CD14-positive monocyte (primary cell): ENCODE data around the gene ETFB. TPM values are rescaled to one million over a fixed set of nuclear protein-coding genes. Genes with fewer than 3 reads are reported as not detected.
A peak's percentile ranks its signal among the peaks of the same experiment; 100 is the strongest.

Experiments
- DNase-seq, 3 donors: peaks; one replicate each; pipeline ENCODE4 v3.0.0-alpha.2; 2011 to 2022
- H2AFZ ChIP-seq: 2 replicates; pipeline ENCODE4 v1.6.0; 2012; ENCODE audit warnings: mild to moderate bottlenecking, low read depth, low read length, inconsistent platforms; ENCODE audit not compliant: insufficient read depth, poor library complexity, severe bottlenecking
- H3K27ac ChIP-seq, 2 donors: 1 replicate in 1 of 2; 2 replicates in 1 of 2; pipeline ENCODE4 v1.5.1; 2012 to 2013; ENCODE audit warnings: low read length in 2 of 2, control low read depth in 1 of 2, inconsistent platforms in 1 of 2, low read depth in 1 of 2, mild to moderate bottlenecking in 1 of 2
- H3K27me3 ChIP-seq, 2 donors: one replicate each; pipeline versions ENCODE4 v1.6.0 to v1.6.1; 2011 to 2013; ENCODE audit warnings: low read length in 2 of 2; ENCODE audit not compliant: control insufficient read depth in 2 of 2, insufficient read depth in 2 of 2
- H3K36me3 ChIP-seq, 2 donors: replicated peaks in 1 of 2; 1 replicate in 1 of 2; 2 replicates in 1 of 2; pipeline versions ENCODE4 v1.5.1 to v1.6.1; 2012 to 2013; ENCODE audit warnings: low read length in 2 of 2, control low read depth in 1 of 2, inconsistent platforms in 1 of 2, mild to moderate bottlenecking in 1 of 2; ENCODE audit not compliant: insufficient read depth in 2 of 2, control insufficient read depth in 1 of 2
- H3K4me1 ChIP-seq, 2 donors: 1 replicate in 1 of 2; 2 replicates in 1 of 2; pipeline versions ENCODE4 v1.5.1 to v1.6.1; 2012 to 2013; ENCODE audit warnings: low read length in 2 of 2, control low read depth in 1 of 2, inconsistent platforms in 1 of 2, mild to moderate bottlenecking in 1 of 2, moderate library complexity in 1 of 2; ENCODE audit not compliant: insufficient read depth in 2 of 2, control insufficient read depth in 1 of 2
- H3K4me2 ChIP-seq: replicated peaks from 2 replicates; pipeline ENCODE3; 2012; ENCODE audit warnings: low read length, moderate library complexity, mild to moderate bottlenecking; ENCODE audit not compliant: poor library complexity, severe bottlenecking; ENCODE audit errors: extremely low read depth
- H3K4me3 ChIP-seq, 3 experiments: fragments of 200-600 bp in 1 of 3; sonication (generic) in 1 of 3; replicated peaks in 1 of 3; 1 replicate in 2 of 3; 2 replicates in 1 of 3; pipeline ENCODE4 v1.5.1; 2011 to 2013; ENCODE audit warnings: low read length in 3 of 3, mild to moderate bottlenecking in 3 of 3, control low read depth in 2 of 3, low read depth in 2 of 3, inconsistent platforms in 1 of 3, moderate library complexity in 1 of 3
- H3K79me2 ChIP-seq: 2 replicates; pipeline ENCODE4 v1.6.0; 2012; ENCODE audit warnings: mild to moderate bottlenecking, control low read depth, inconsistent platforms, low read length, moderate library complexity; ENCODE audit not compliant: insufficient read depth
- H3K9ac ChIP-seq: 2 replicates; pipeline ENCODE4 v1.6.0; 2017; ENCODE audit warnings: low read length, mild to moderate bottlenecking; ENCODE audit not compliant: insufficient read depth, poor library complexity, severe bottlenecking
- H3K9me3 ChIP-seq, 2 donors: replicated peaks in 1 of 2; 1 replicate in 1 of 2; 2 replicates in 1 of 2; pipeline versions ENCODE4 v1.5.1 to v1.6.1; 2012 to 2013; ENCODE audit warnings: low read length in 2 of 2, control low read depth in 1 of 2; ENCODE audit not compliant: control insufficient read depth in 1 of 2, insufficient read depth in 1 of 2
- H4K20me1 ChIP-seq: 2 replicates; pipeline ENCODE4 v1.6.0; 2012; ENCODE audit warnings: mild to moderate bottlenecking, low read length, control low read depth, moderate library complexity; ENCODE audit not compliant: insufficient read depth
- H3K27ac Mint-ChIP-seq, 7 donors: one replicate each; pipeline ENCODE4 v1.8.0; 2020; ENCODE audit warnings: mild to moderate bottlenecking in 7 of 7, mixed read lengths in 7 of 7, moderate library complexity in 6 of 7, inconsistent platforms in 2 of 7
- H3K27me3 Mint-ChIP-seq, 3 donors: one replicate each; pipeline ENCODE4 v1.8.0; 2021 to 2022; ENCODE audit warnings: low read depth in 3 of 3, mild to moderate bottlenecking in 3 of 3, mixed read lengths in 3 of 3, moderate library complexity in 3 of 3, inconsistent platforms in 1 of 3
- H3K36me3 Mint-ChIP-seq, 2 donors: one replicate each; pipeline ENCODE4 v1.8.0; 2020; ENCODE audit warnings: mixed read lengths in 2 of 2, inconsistent platforms in 1 of 2, mild to moderate bottlenecking in 1 of 2
- H3K4me1 Mint-ChIP-seq: one replicate; pipeline ENCODE4 v1.8.0; 2020; ENCODE audit warnings: mild to moderate bottlenecking, mixed read lengths
- H3K4me3 Mint-ChIP-seq, 2 donors: one replicate each; pipeline ENCODE4 v1.8.0; 2020; ENCODE audit warnings: mild to moderate bottlenecking in 2 of 2, mixed read lengths in 2 of 2, moderate library complexity in 1 of 2
- H3K9me3 Mint-ChIP-seq, 7 donors: one replicate each; pipeline ENCODE4 v1.8.0; 2020 to 2022; ENCODE audit warnings: mixed read lengths in 7 of 7, mild to moderate bottlenecking in 6 of 7, moderate library complexity in 6 of 7, inconsistent platforms in 2 of 7
- WGBS: methylation state at CpG from one replicate; pipeline ENCODE4 v1.1.5; 2013; ENCODE audit warnings: missing lambda C conversion rate; ENCODE audit not compliant: insufficient coverage; 5-methylcytosine and 5-hydroxymethylcytosine counted together
- intact Hi-C, 2 donors: fragments of 100-400 bp; cut with micrococcal nuclease; formaldehyde crosslinking; loops; one replicate each; pipeline versions ENCODE4 v1.15.0 to v1.15.1; 2023
- polyA plus RNA-seq, 3 donors: library from polyadenylated mRNA; depleted of rRNA in 1 of 3; unstranded in 2 of 3; stranded (reverse) in 1 of 3; fragments of 300-500 nt in 2 of 3; fragments of >200 nt in 1 of 3; fragmentation: Illumina TruSeq in 2 of 3; gene quantifications; 1 replicate in 2 of 3; 2 replicates in 1 of 3; pipeline ENCODE4 v1.2.3, GENCODE V29; 2012 to 2021
- TF ChIP-seq, protein P1 (sequence below): fragments of 200-600 bp; IDR thresholded peaks from one replicate; pipeline ENCODE4 v1.8.0; 2022; ENCODE audit warnings: antibody characterized with exemption, mild to moderate bottlenecking

The ETFB gene
- polyA plus RNA-seq, 3 donors: 51.0 to 72.1 (median 63.0) TPM

DNA sequence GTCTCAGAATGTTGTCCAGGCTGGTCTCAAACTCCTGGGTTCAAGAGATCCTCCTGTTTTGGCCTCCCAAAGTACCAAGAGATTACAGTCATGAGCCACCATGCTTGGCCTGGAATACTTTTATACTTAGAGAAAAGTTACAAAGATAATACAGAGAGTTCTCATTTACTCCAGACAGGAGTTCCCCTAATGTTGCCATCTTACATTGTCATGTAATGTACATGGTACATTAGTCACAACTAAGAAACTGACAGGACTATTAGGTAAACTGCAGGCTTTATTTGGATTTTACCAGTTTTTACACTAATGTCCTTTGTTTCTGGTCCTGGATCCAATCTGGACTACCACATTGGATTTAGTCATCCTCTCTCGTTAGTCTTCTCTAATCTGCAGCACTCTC, 26.5 kb upstream of the ETFB start:
- Histone ChIP-seq H3K79me2 (peaks cover 8% of the 10 kb centered on the region), H3K9me3 (no peaks in the 10 kb centered on the region), H4K20me1 (no peaks in the 10 kb centered on the region), H3K4me2 (no peak overlapping the region), H3K36me3 (no peaks in the 10 kb centered on the region), H3K4me1 (peaks cover 35 to 40% of the 10 kb centered on the region in 2 donors), H2AFZ (no peak overlapping the region), H3K27ac (no peak overlapping the region), H3K4me3 (no peak overlapping the region), H3K27me3 (no peaks in the 10 kb centered on the region), H3K9ac (no peak overlapping the region)
- Mint-ChIP-seq H3K36me3 (no peaks in the 10 kb centered on the region), H3K27me3 (peaks cover 1 to 4% (median 2%) of the 10 kb centered on the region in 3 donors), H3K4me1 (peaks cover 43% of the 10 kb centered on the region), H3K4me3 (no peak overlapping the region), H3K9me3 (peaks cover 0 to 3% (median 0%) of the 10 kb centered on the region in 7 donors), H3K27ac (peak overlapping the region in 5 of 7 donors; percentile 9 to 83 (median 61))
- intact Hi-C loops: loop anchor here in 1 of 2 donors (10.0 kb wide), 2 partner anchors 112 to 272 kb away; partner anchors contain the start of gene SIGLEC12
- WGBS: no CpG with 5 or more reads among the region's 1 CpG
- peak; percentile 21 to 71 (median 37) for DNase-seq
- TF ChIP-seq, protein P1, sequence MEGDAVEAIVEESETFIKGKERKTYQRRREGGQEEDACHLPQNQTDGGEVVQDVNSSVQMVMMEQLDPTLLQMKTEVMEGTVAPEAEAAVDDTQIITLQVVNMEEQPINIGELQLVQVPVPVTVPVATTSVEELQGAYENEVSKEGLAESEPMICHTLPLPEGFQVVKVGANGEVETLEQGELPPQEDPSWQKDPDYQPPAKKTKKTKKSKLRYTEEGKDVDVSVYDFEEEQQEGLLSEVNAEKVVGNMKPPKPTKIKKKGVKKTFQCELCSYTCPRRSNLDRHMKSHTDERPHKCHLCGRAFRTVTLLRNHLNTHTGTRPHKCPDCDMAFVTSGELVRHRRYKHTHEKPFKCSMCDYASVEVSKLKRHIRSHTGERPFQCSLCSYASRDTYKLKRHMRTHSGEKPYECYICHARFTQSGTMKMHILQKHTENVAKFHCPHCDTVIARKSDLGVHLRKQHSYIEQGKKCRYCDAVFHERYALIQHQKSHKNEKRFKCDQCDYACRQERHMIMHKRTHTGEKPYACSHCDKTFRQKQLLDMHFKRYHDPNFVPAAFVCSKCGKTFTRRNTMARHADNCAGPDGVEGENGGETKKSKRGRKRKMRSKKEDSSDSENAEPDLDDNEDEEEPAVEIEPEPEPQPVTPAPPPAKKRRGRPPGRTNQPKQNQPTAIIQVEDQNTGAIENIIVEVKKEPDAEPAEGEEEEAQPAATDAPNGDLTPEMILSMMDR: no peak

DNA sequence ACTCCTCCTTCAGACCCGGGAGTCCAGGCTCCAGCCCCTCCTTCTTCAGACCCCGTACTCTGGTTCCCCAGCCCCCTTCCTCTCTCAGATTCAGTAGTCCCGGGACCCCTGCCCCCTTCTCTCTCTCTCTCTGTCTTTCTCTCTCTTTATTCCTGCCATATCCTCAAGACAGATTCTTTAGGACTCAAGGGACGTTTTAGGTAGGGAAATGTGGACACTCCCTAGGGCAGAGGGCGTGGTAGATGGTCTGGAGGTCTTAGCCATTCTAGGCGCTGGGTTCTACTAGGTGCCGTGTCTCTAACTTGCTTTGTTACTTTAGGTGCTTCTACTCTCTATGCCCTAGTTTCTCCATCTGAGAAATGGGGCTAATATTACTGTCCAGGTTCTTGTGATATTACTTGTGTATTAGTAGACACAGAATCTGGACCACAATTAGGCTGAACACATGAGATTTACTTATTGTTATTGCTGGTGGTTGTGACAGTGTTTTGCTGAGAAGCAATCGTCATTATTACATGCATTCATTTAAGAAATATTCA, 25.0 kb upstream of the ETFB start:
- Histone ChIP-seq H3K36me3 (no peaks in the 10 kb centered on the region), H3K27ac (peak overlapping the region; percentile 49 to 74), H4K20me1 (no peaks in the 10 kb centered on the region), H3K4me2 (peak overlapping the region; percentile 71), H3K79me2 (no peaks in the 10 kb centered on the region), H2AFZ (peak overlapping the region; percentile 85), H3K4me3 (peak overlapping the region in 2 of 3 experiments; percentile 30 to 69), H3K27me3 (no peaks in the 10 kb centered on the region), H3K9me3 (no peaks in the 10 kb centered on the region), H3K9ac (peak overlapping the region; percentile 61), H3K4me1 (peaks cover 35 to 37% of the 10 kb centered on the region in 2 donors)
- TF ChIP-seq, protein P1: no peak
- peaks cover 0 to 3% (median 0%) of the 10 kb centered on the region in 7 donors for H3K9me3 Mint-ChIP-seq
- 13% methylated on average over 3 of the region's 8 CpGs for WGBS
- peak overlapping the region; percentile 73 to 80 for H3K4me3 Mint-ChIP-seq
- no peak for DNase-seq
- H3K36me3 Mint-ChIP-seq: no peaks in the 10 kb centered on the region
- intact Hi-C loops: loop anchor here in 1 of 2 donors (10.0 kb wide), 2 partner anchors 114 to 274 kb away; partner anchors contain the start of gene SIGLEC12
- H3K27ac Mint-ChIP-seq: peak overlapping the region in 6 of 7 donors; percentile 35 to 93 (median 88)
- H3K4me1 Mint-ChIP-seq: peaks cover 42% of the 10 kb centered on the region
- H3K27me3 Mint-ChIP-seq: peaks cover 1 to 4% (median 3%) of the 10 kb centered on the region in 3 donors
